Trophoblast cell (in vitro differentiated cells and primary cell): Measurements from ENCODE around the gene SCYGR3.
A peak's percentile ranks its signal among the peaks of the same experiment; 100 is the strongest.

Experiments used
- DNase-seq, 2 donors: peaks; one replicate each; pipeline ENCODE4 v3.0.0-alpha.2; 2016
- H2AFZ ChIP-seq: 2 replicates; pipeline ENCODE4 v1.6.1; 2013; ENCODE audit warnings: low read length, moderate library complexity, mild to moderate bottlenecking; ENCODE audit not compliant: insufficient read depth, poor library complexity
- H2AK5ac ChIP-seq: 2 replicates; pipeline ENCODE4 v1.6.1; 2013; ENCODE audit warnings: mild to moderate bottlenecking, low read length
- H2BK120ac ChIP-seq: 2 replicates; pipeline ENCODE4 v1.6.1; 2013; ENCODE audit warnings: low read length, mild to moderate bottlenecking, moderate library complexity; ENCODE audit not compliant: insufficient read depth, poor library complexity
- H2BK12ac ChIP-seq: 2 replicates; pipeline ENCODE4 v1.6.1; 2013; ENCODE audit warnings: mild to moderate bottlenecking, low read length, moderate library complexity
- H2BK5ac ChIP-seq: 2 replicates; pipeline ENCODE4 v1.6.1; 2013; ENCODE audit warnings: low read length, low read depth, moderate library complexity, mild to moderate bottlenecking; ENCODE audit not compliant: poor library complexity
- H3K14ac ChIP-seq: 2 replicates; pipeline ENCODE4 v1.6.1; 2013; ENCODE audit warnings: mild to moderate bottlenecking, low read length
- H3K18ac ChIP-seq: 2 replicates; pipeline ENCODE4 v1.6.1; 2013; ENCODE audit warnings: mild to moderate bottlenecking, low read length
- H3K23ac ChIP-seq: 2 replicates; pipeline ENCODE4 v1.6.1; 2013; ENCODE audit warnings: low read length
- H3K27ac ChIP-seq: 2 replicates; pipeline ENCODE4 v1.5.1; 2013; ENCODE audit warnings: low read depth, mild to moderate bottlenecking, inconsistent platforms, low read length, moderate library complexity
- H3K27me3 ChIP-seq: 2 replicates; pipeline ENCODE4 v1.6.1; 2013; ENCODE audit warnings: inconsistent platforms, mild to moderate bottlenecking, low read length, moderate library complexity; ENCODE audit not compliant: insufficient read depth
- H3K36me3 ChIP-seq, 2 experiments: 1 replicate in 1 of 2; 2 replicates in 1 of 2; pipeline ENCODE4 v1.6.1; 2013; ENCODE audit warnings: low read length in 2 of 2, mild to moderate bottlenecking in 2 of 2, moderate library complexity in 1 of 2; ENCODE audit not compliant: insufficient read depth in 2 of 2, control insufficient read depth in 1 of 2
- H3K4ac ChIP-seq: 2 replicates; pipeline ENCODE4 v1.6.1; 2013; ENCODE audit warnings: low read depth, mild to moderate bottlenecking, low read length, moderate library complexity
- H3K4me1 ChIP-seq, 2 experiments: 1 replicate in 1 of 2; 2 replicates in 1 of 2; pipeline ENCODE4 v1.6.1; 2013; ENCODE audit warnings: low read length in 2 of 2, mild to moderate bottlenecking in 2 of 2, moderate library complexity in 1 of 2; ENCODE audit not compliant: insufficient read depth in 2 of 2, control insufficient read depth in 1 of 2
- H3K4me2 ChIP-seq: 2 replicates; pipeline ENCODE4 v1.6.1; 2013; ENCODE audit warnings: inconsistent platforms, mild to moderate bottlenecking, low read length, moderate library complexity
- H3K4me3 ChIP-seq: 2 replicates; pipeline ENCODE4 v1.5.1; 2013; ENCODE audit warnings: mild to moderate bottlenecking, low read depth, low read length, inconsistent platforms
- H3K79me1 ChIP-seq: one replicate; pipeline ENCODE4 v1.6.1; 2013; ENCODE audit warnings: low read length
- H3K79me2 ChIP-seq: 2 replicates; pipeline ENCODE4 v1.6.1; 2013; ENCODE audit warnings: low read length, mild to moderate bottlenecking; ENCODE audit not compliant: control insufficient read depth, insufficient read depth, poor library complexity
- H3K9ac ChIP-seq: 2 replicates; pipeline ENCODE4 v1.6.1; 2013; ENCODE audit warnings: mild to moderate bottlenecking, low read length
- H3K9me3 ChIP-seq: 2 replicates; pipeline ENCODE4 v1.6.1; 2013; ENCODE audit warnings: low read depth, mild to moderate bottlenecking, control low read depth, inconsistent platforms, low read length; ENCODE audit not compliant: insufficient read depth
- H4K12ac ChIP-seq: 2 replicates; pipeline ENCODE4 v1.6.1; 2013; ENCODE audit warnings: low read depth, mild to moderate bottlenecking, low read length, moderate library complexity
- H4K8ac ChIP-seq: 2 replicates; pipeline ENCODE4 v1.6.1; 2013; ENCODE audit warnings: low read depth, mild to moderate bottlenecking, low read length, moderate library complexity
- H4K91ac ChIP-seq: one replicate; pipeline ENCODE4 v1.6.1; 2013; ENCODE audit warnings: low read depth, mild to moderate bottlenecking, low read length, moderate library complexity
- WGBS: extraction: QIAGEN DNeasy Blood & Tissue Kit; methylation state at CpG from one replicate; pipeline ENCODE4 v1.1.7; 2013; ENCODE audit warnings: missing lambda C conversion rate; ENCODE audit not compliant: insufficient read length, insufficient coverage; ENCODE audit errors: extremely low coverage; 5-methylcytosine and 5-hydroxymethylcytosine counted together

The SCYGR3 gene

GRCh38 chr2:227610123-227610522 lies 4.5 kb downstream of the SCYGR3 start:
- Histone ChIP-seq H3K18ac (no peak overlapping the region), H4K12ac (no peak overlapping the region), H3K27ac (no peak overlapping the region), H3K9me3 (no peaks in the 10 kb centered on the region), H2BK12ac (no peak overlapping the region), H2AFZ (no peak overlapping the region), H3K79me1 (no peaks in the 10 kb centered on the region), H3K79me2 (no peaks in the 10 kb centered on the region), H3K4me2 (no peak overlapping the region), H2AK5ac (no peak overlapping the region), H3K4me3 (no peak overlapping the region), H3K4ac (no peak overlapping the region), H3K27me3 (no peaks in the 10 kb centered on the region), H4K8ac (no peak overlapping the region), H3K36me3 (no peaks in the 10 kb centered on the region), H3K4me1 (no peaks in the 10 kb centered on the region), H3K23ac (no peak overlapping the region), H2BK5ac (no peak overlapping the region), H3K14ac (no peak overlapping the region), H2BK120ac (no peak overlapping the region), H3K9ac (no peak overlapping the region), H4K91ac (no peak overlapping the region)
- no CpG with 5 or more reads among the region's 2 CpGs for WGBS
- no peak for DNase-seq

- Histone ChIP-seq H4K8ac (no peak overlapping the region), H3K23ac (no peak overlapping the region)
- no CpG with 5 or more reads among the region's 16 CpGs for WGBS
These were observed 5.9 kb downstream of the SCYGR3 start for GRCh38 chr2:227608561-227609338.

GRCh38 chr2:227607941-227608340 lies 6.7 kb downstream of the SCYGR3 start:
- WGBS: no CpG with 5 or more reads among the region's 3 CpGs
- Histone ChIP-seq H2BK12ac (no peak overlapping the region), H3K9ac (no peak overlapping the region), H3K4me3 (no peak overlapping the region), H3K79me1 (no peaks in the 10 kb centered on the region), H2AK5ac (no peak overlapping the region), H3K14ac (no peak overlapping the region), H4K91ac (no peak overlapping the region), H3K27me3 (no peaks in the 10 kb centered on the region), H2AFZ (no peak overlapping the region), H3K79me2 (no peaks in the 10 kb centered on the region), H3K36me3 (no peaks in the 10 kb centered on the region), H3K23ac (no peak overlapping the region), H2BK120ac (no peak overlapping the region), H4K8ac (no peak overlapping the region), H4K12ac (no peak overlapping the region), H3K9me3 (no peaks in the 10 kb centered on the region), H3K4ac (no peak overlapping the region), H3K27ac (no peak overlapping the region), H2BK5ac (no peak overlapping the region), H3K4me1 (no peaks in the 10 kb centered on the region), H3K4me2 (no peak overlapping the region), H3K18ac (no peak overlapping the region)
- DNase-seq: no peak

More at GRCh38 chr2:227608561-227609338, 5.9 kb downstream of the SCYGR3 start:
- H3K18ac ChIP-seq: no peak overlapping the region
- H2BK5ac ChIP-seq: no peak overlapping the region
- DNase-seq: peak in 1 of 2 donors; percentile 28
- no peaks in the 10 kb centered on the region for H3K27me3 ChIP-seq
- H2BK120ac ChIP-seq: no peak overlapping the region
- H3K14ac ChIP-seq: no peak overlapping the region
- no peak overlapping the region for H2AFZ ChIP-seq
- no peaks in the 10 kb centered on the region for H3K79me1 ChIP-seq
- no peaks in the 10 kb centered on the region for H3K9me3 ChIP-seq
- H3K36me3 ChIP-seq: no peaks in the 10 kb centered on the region
- no peak overlapping the region for H3K4me3 ChIP-seq
- no peaks in the 10 kb centered on the region for H3K4me1 ChIP-seq
- no peak overlapping the region for H4K12ac ChIP-seq
- H2AK5ac ChIP-seq: no peak overlapping the region
- no peak overlapping the region for H4K91ac ChIP-seq
- H3K4ac ChIP-seq: no peak overlapping the region
- H3K4me2 ChIP-seq: no peak overlapping the region
- H3K79me2 ChIP-seq: no peaks in the 10 kb centered on the region
- no peak overlapping the region for H3K9ac ChIP-seq
- H2BK12ac ChIP-seq: no peak overlapping the region
- H3K27ac ChIP-seq: no peak overlapping the region

- Histone ChIP-seq H3K36me3 (no peaks in the 10 kb centered on the region), H2AK5ac (no peak overlapping the region), H4K8ac (no peak overlapping the region), H2BK5ac (no peak overlapping the region), H3K14ac (no peak overlapping the region), H3K23ac (no peak overlapping the region), H4K91ac (no peak overlapping the region), H3K4me2 (no peak overlapping the region), H3K9me3 (no peaks in the 10 kb centered on the region), H3K4me1 (no peaks in the 10 kb centered on the region), H3K27ac (no peak overlapping the region), H2BK12ac (no peak overlapping the region), H2BK120ac (no peak overlapping the region), H3K9ac (no peak overlapping the region), H3K4ac (no peak overlapping the region), H4K12ac (no peak overlapping the region), H2AFZ (no peak overlapping the region), H3K79me2 (no peaks in the 10 kb centered on the region), H3K79me1 (no peaks in the 10 kb centered on the region), H3K18ac (no peak overlapping the region), H3K27me3 (no peaks in the 10 kb centered on the region), H3K4me3 (no peak overlapping the region)
- DNase-seq: no peak
- WGBS: no CpG with 5 or more reads among the region's 1 CpG
These were observed 8.2 kb downstream of the SCYGR3 start for GRCh38 chr2:227606476-227606875.
